Prostate gland (tissue), 2 donors: ENCODE data around the gene SIGLEC11.

Experiments
- POLR2A ChIP-seq: fragments of 450-650 bp; IDR thresholded peaks from one replicate; pipeline ENCODE4 v1.6.1; 2016; ENCODE audit warnings: antibody characterized with exemption, mild to moderate bottlenecking
- POLR2AphosphoS5 ChIP-seq: sonication (generic); formaldehyde crosslinking; IDR thresholded peaks from one replicate; pipeline ENCODE4 v1.6.1; 2017; ENCODE audit warnings: antibody characterized with exemption
- TF ChIP-seq, protein P1 (sequence below), 4 experiments: fragments of 200-600 bp in 2 of 4; fragments of 450-650 bp in 2 of 4; sonication (generic) in 2 of 4; IDR thresholded peaks; 1 replicate in 3 of 4; 2 replicates in 1 of 4; pipeline ENCODE4 v1.5.1; 2016 to 2019; ENCODE audit warnings: antibody characterized with exemption in 4 of 4, mild to moderate bottlenecking in 2 of 4, moderate library complexity in 2 of 4

DNA sequence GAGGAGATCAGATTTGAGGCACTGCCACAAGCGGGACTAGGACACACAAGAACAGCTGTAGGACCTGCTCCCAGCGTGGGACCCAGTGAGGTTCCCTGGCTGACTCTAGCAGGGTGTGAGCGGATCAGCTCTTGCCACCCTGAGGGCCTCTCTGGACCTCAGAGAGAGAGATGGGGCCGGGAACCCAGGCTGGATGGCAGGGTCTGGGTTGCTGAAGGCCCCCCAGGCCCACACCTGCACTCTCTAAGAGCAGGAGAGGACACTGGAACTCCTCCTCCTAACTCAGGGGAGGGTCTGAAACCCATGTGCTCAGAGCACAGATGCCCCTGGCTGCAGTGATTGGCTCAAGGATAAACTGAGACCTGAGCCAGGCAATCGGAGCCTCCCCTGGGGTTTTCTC, 50.8 kb downstream of the SIGLEC11 start:
- TF ChIP-seq, protein P1, sequence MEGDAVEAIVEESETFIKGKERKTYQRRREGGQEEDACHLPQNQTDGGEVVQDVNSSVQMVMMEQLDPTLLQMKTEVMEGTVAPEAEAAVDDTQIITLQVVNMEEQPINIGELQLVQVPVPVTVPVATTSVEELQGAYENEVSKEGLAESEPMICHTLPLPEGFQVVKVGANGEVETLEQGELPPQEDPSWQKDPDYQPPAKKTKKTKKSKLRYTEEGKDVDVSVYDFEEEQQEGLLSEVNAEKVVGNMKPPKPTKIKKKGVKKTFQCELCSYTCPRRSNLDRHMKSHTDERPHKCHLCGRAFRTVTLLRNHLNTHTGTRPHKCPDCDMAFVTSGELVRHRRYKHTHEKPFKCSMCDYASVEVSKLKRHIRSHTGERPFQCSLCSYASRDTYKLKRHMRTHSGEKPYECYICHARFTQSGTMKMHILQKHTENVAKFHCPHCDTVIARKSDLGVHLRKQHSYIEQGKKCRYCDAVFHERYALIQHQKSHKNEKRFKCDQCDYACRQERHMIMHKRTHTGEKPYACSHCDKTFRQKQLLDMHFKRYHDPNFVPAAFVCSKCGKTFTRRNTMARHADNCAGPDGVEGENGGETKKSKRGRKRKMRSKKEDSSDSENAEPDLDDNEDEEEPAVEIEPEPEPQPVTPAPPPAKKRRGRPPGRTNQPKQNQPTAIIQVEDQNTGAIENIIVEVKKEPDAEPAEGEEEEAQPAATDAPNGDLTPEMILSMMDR (IDR thresholded peaks at IDR 0.05), result no peak
- TF ChIP-seq POLR2AphosphoS5, result no peak
- TF ChIP-seq POLR2A, result no peak
